ENCODE results near the gene MLPH. TPM values are rescaled to one million over a fixed set of nuclear protein-coding genes. Genes with fewer than 3 reads are reported as not detected.

Gene MLPH
- polyA plus RNA-seq, 1 of the 3 experiments (the other 2 are of a cell fraction) = 93.6 TPM

GRCh38 chr2:237453671-237454070, 33.4 kb upstream of the MLPH start:
- TF ChIP-seq NRF1 (IDR thresholded peaks at IDR 0.05; ENCODE audit: low read depth, low read length) (no peak), SIN3A (IDR thresholded peaks at IDR 0.05; ENCODE audit: borderline replicate concordance, low read depth, low read length) (no peak), FOSL2 (IDR thresholded peaks at IDR 0.05; ENCODE audit: borderline replicate concordance, low read depth) (no peak), TAF1 (IDR thresholded peaks at IDR 0.05; ENCODE audit: borderline replicate concordance, low read depth, low read length) (no peak), MEF2A (IDR thresholded peaks at IDR 0.05; ENCODE audit: borderline replicate concordance, low read depth) (no peak), CHD2 (IDR thresholded peaks at IDR 0.05; ENCODE audit: low read length, partially characterized antibody) (no peak), EP300 (IDR thresholded peaks at IDR 0.05; ENCODE audit: borderline replicate concordance in 1 of 2, low read depth in 1 of 2, low read length in 1 of 2) (no peak), RCOR1 (IDR thresholded peaks at IDR 0.05; ENCODE audit: low read length) (no peak), REST (IDR thresholded peaks at IDR 0.05; ENCODE audit: low read depth, low read length) (no peak), POLR2AphosphoS5 (IDR thresholded peaks at IDR 0.05; ENCODE audit: low read depth, low read length) (no peak)
- TF ChIP-seq, protein P1, sequence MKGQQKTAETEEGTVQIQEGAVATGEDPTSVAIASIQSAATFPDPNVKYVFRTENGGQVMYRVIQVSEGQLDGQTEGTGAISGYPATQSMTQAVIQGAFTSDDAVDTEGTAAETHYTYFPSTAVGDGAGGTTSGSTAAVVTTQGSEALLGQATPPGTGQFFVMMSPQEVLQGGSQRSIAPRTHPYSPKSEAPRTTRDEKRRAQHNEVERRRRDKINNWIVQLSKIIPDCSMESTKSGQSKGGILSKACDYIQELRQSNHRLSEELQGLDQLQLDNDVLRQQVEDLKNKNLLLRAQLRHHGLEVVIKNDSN (IDR thresholded peaks at IDR 0.05; ENCODE audit: borderline replicate concordance, low read depth) = no peak
- TF ChIP-seq, protein P2, sequence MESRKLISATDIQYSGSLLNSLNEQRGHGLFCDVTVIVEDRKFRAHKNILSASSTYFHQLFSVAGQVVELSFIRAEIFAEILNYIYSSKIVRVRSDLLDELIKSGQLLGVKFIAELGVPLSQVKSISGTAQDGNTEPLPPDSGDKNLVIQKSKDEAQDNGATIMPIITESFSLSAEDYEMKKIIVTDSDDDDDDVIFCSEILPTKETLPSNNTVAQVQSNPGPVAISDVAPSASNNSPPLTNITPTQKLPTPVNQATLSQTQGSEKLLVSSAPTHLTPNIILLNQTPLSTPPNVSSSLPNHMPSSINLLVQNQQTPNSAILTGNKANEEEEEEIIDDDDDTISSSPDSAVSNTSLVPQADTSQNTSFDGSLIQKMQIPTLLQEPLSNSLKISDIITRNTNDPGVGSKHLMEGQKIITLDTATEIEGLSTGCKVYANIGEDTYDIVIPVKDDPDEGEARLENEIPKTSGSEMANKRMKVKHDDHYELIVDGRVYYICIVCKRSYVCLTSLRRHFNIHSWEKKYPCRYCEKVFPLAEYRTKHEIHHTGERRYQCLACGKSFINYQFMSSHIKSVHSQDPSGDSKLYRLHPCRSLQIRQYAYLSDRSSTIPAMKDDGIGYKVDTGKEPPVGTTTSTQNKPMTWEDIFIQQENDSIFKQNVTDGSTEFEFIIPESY (IDR thresholded peaks at IDR 0.05; ENCODE audit: borderline replicate concordance, low read depth) = no peak
- ChIA-PET POLR2A (no interaction called here), CTCF (interaction anchor here (0.9 kb wide), 1 partner anchor 22 kb away, joined by 3 read pairs; no protein-coding TSS in a partner anchor)
- Histone ChIP-seq H3K9ac (no peak overlapping the region), H3K9me2 (no peaks in the 10 kb centered on the region), H3K9me3 (no peaks in the 10 kb centered on the region), H3K27ac (ENCODE audit: low read depth in 2 of 2, low read length in 1 of 2) (no peak overlapping the region), H3K36me3 (replicated peaks in 1 of 2; ENCODE audit: control insufficient read depth in 1 of 2, insufficient read depth in 2 of 2, low read length in 1 of 2) (no peaks in the 10 kb centered on the region), H3K79me2 (ENCODE audit: insufficient read depth) (no peaks in the 10 kb centered on the region), H2AFZ (ENCODE audit: low read depth) (no peak overlapping the region), H3K4me2 (no peak overlapping the region), H3K4me3 (ENCODE audit: low read depth in 2 of 2, low read length in 1 of 2) (no peak overlapping the region), H3K4me1 (ENCODE audit: control insufficient read depth in 1 of 2, insufficient read depth in 2 of 2, low read depth in 1 of 2, low read length in 1 of 2) (peaks cover 0 to 24% of the 10 kb centered on the region in 2 experiments; a peak in 1 of 4 replicates), H4K20me1 (ENCODE audit: insufficient read depth) (no peaks in the 10 kb centered on the region), H3K27me3 (ENCODE audit: insufficient read depth) (no peaks in the 10 kb centered on the region), H3F3A (replicated peaks; ENCODE audit: insufficient read depth) (no peaks in the 10 kb centered on the region)
- WGBS (ENCODE audit: low lambda C conversion rate) = 96% methylated on average over 3 of the region's 3 CpGs
- no peak for DNase-seq
